HEK293 (cell line): Measurements from ENCODE around the gene PPP1R9B.
A peak's percentile ranks its signal among the peaks of the same experiment; 100 is the strongest.

Experiments used
- EGR2 ChIP-seq: fragments of 450-650 bp; formaldehyde crosslinking; IDR thresholded peaks from 2 replicates; pipeline ENCODE4 v1.5.1; 2016; ENCODE audit warnings: low read depth, missing biosample characterization, missing genetic modification characterization
- HOXC10 ChIP-seq: sonication (generic); formaldehyde crosslinking; IDR thresholded peaks from 2 replicates; pipeline ENCODE4 v1.8.1; 2023; ENCODE audit warnings: mild to moderate bottlenecking, missing genetic modification reagents
- KLF1 ChIP-seq: fragments of 450-650 bp; formaldehyde crosslinking; IDR thresholded peaks from 2 replicates; pipeline ENCODE4 v1.5.1; 2016; ENCODE audit warnings: missing biosample characterization, missing genetic modification characterization
- OVOL3 ChIP-seq: fragments of 450-650 bp; formaldehyde crosslinking; IDR thresholded peaks from 2 replicates; pipeline ENCODE4 v1.5.1; 2016; ENCODE audit warnings: missing biosample characterization, missing genetic modification characterization
- REPIN1 ChIP-seq: fragments of 450-650 bp; formaldehyde crosslinking; IDR thresholded peaks from 2 replicates; pipeline ENCODE4 v1.5.1; 2017; ENCODE audit warnings: missing biosample characterization, missing genetic modification characterization, low read depth
- SP2 ChIP-seq: fragments of 450-650 bp; formaldehyde crosslinking; IDR thresholded peaks from 2 replicates; pipeline ENCODE4 v1.5.1; 2016; ENCODE audit warnings: missing biosample characterization, missing genetic modification characterization
- WT1 ChIP-seq: fragments of 450-650 bp; formaldehyde crosslinking; IDR thresholded peaks from 2 replicates; pipeline ENCODE4 v1.5.1; 2016; ENCODE audit warnings: missing biosample characterization, missing genetic modification characterization
- ZFP69B ChIP-seq: fragments of 450-650 bp; formaldehyde crosslinking; IDR thresholded peaks from 2 replicates; pipeline ENCODE4 v1.5.1; 2016; ENCODE audit warnings: missing biosample characterization, missing genetic modification characterization
- ZNF10 ChIP-seq: fragments of 450-650 bp; formaldehyde crosslinking; IDR thresholded peaks from 2 replicates; pipeline ENCODE4 v1.5.1; 2017; ENCODE audit warnings: missing biosample characterization, missing genetic modification characterization
- ZNF138 ChIP-seq: fragments of 450-650 bp; formaldehyde crosslinking; IDR thresholded peaks from 2 replicates; pipeline ENCODE4 v1.5.1; 2016; ENCODE audit warnings: missing biosample characterization, missing genetic modification characterization, borderline replicate concordance
- ZNF169 ChIP-seq: fragments of 450-650 bp; formaldehyde crosslinking; IDR thresholded peaks from 2 replicates; pipeline ENCODE4 v1.5.1; 2016; ENCODE audit warnings: missing biosample characterization, missing genetic modification characterization
- ZNF174 ChIP-seq: fragments of 450-650 bp; formaldehyde crosslinking; IDR thresholded peaks from 2 replicates; pipeline ENCODE4 v1.5.0; 2017; ENCODE audit warnings: missing biosample characterization, mild to moderate bottlenecking, missing genetic modification characterization
- ZNF354C ChIP-seq: fragments of 450-650 bp; formaldehyde crosslinking; IDR thresholded peaks from 2 replicates; pipeline ENCODE4 v1.5.1; 2016; ENCODE audit warnings: missing biosample characterization, missing genetic modification characterization, low read depth, borderline replicate concordance
- ZNF37A ChIP-seq: fragments of 450-650 bp; IDR thresholded peaks from 2 replicates; pipeline ENCODE4 v1.5.1; 2018; ENCODE audit warnings: missing biosample characterization, missing genetic modification characterization
- ZNF404 ChIP-seq: fragments of 450-650 bp; formaldehyde crosslinking; IDR thresholded peaks from 2 replicates; pipeline ENCODE4 v1.5.1; 2017; ENCODE audit warnings: missing biosample characterization, missing genetic modification characterization
- ZNF473 ChIP-seq: fragments of 450-650 bp; formaldehyde crosslinking; IDR thresholded peaks from 2 replicates; pipeline ENCODE4 v1.5.1; 2017; ENCODE audit warnings: missing biosample characterization, missing genetic modification characterization
- ZNF529 ChIP-seq: fragments of 450-650 bp; formaldehyde crosslinking; IDR thresholded peaks from 2 replicates; pipeline ENCODE4 v1.5.1; 2017; ENCODE audit warnings: missing genetic modification characterization, missing biosample characterization; ENCODE audit not compliant: insufficient replicate concordance
- ZNF544 ChIP-seq: fragments of 450-650 bp; formaldehyde crosslinking; IDR thresholded peaks from 2 replicates; pipeline ENCODE4 v1.5.0; 2017; ENCODE audit warnings: missing biosample characterization, missing genetic modification characterization
- ZNF555 ChIP-seq: fragments of 450-650 bp; formaldehyde crosslinking; conservative IDR thresholded peaks from 2 replicates; pipeline ENCODE4 v1.5.1; 2017; ENCODE audit warnings: missing biosample characterization, mild to moderate bottlenecking, missing genetic modification characterization, inconsistent platforms
- ZNF768 ChIP-seq: fragments of 450-650 bp; formaldehyde crosslinking; IDR thresholded peaks from 2 replicates; pipeline ENCODE4 v1.5.1; 2018; ENCODE audit warnings: missing biosample characterization, mild to moderate bottlenecking, missing genetic modification characterization
- ZNF785 ChIP-seq: fragments of 450-650 bp; formaldehyde crosslinking; IDR thresholded peaks from 2 replicates; pipeline ENCODE4 v1.5.1; 2016; ENCODE audit warnings: missing biosample characterization, missing genetic modification characterization
- ZSCAN23 ChIP-seq: fragments of 450-650 bp; formaldehyde crosslinking; IDR thresholded peaks from 2 replicates; pipeline ENCODE4 v1.5.1; 2016; ENCODE audit warnings: missing biosample characterization, missing genetic modification characterization
- TF ChIP-seq, protein P1 (sequence below): fragments of 450-650 bp; formaldehyde crosslinking; conservative IDR thresholded peaks from 2 replicates; pipeline ENCODE4 v1.5.1; 2016; ENCODE audit warnings: low read depth, missing biosample characterization, missing genetic modification characterization
- TF ChIP-seq, protein P2 (sequence below): fragments of 450-650 bp; formaldehyde crosslinking; IDR thresholded peaks from 2 replicates; pipeline ENCODE4 v1.5.1; 2016; ENCODE audit warnings: missing biosample characterization, missing genetic modification characterization, low read depth
- TF ChIP-seq, protein P3 (sequence below): fragments of 450-650 bp; formaldehyde crosslinking; IDR thresholded peaks from 2 replicates; pipeline ENCODE4 v1.5.1; 2017; ENCODE audit warnings: missing biosample characterization, missing genetic modification characterization
- TF ChIP-seq, protein P4 (sequence below): fragments of 450-650 bp; formaldehyde crosslinking; IDR thresholded peaks from 2 replicates; pipeline ENCODE4 v1.5.1; 2016; ENCODE audit warnings: missing biosample characterization, missing genetic modification characterization
- TF ChIP-seq, protein P5 (sequence below): fragments of 450-650 bp; formaldehyde crosslinking; IDR thresholded peaks from 2 replicates; pipeline ENCODE4 v1.5.1; 2017; ENCODE audit warnings: missing biosample characterization, missing genetic modification characterization
- TF ChIP-seq, protein P6 (sequence below): fragments of 450-650 bp; formaldehyde crosslinking; IDR thresholded peaks from 2 replicates; pipeline ENCODE4 v1.5.1; 2016; ENCODE audit warnings: missing biosample characterization, missing genetic modification characterization

The PPP1R9B gene

DNA sequence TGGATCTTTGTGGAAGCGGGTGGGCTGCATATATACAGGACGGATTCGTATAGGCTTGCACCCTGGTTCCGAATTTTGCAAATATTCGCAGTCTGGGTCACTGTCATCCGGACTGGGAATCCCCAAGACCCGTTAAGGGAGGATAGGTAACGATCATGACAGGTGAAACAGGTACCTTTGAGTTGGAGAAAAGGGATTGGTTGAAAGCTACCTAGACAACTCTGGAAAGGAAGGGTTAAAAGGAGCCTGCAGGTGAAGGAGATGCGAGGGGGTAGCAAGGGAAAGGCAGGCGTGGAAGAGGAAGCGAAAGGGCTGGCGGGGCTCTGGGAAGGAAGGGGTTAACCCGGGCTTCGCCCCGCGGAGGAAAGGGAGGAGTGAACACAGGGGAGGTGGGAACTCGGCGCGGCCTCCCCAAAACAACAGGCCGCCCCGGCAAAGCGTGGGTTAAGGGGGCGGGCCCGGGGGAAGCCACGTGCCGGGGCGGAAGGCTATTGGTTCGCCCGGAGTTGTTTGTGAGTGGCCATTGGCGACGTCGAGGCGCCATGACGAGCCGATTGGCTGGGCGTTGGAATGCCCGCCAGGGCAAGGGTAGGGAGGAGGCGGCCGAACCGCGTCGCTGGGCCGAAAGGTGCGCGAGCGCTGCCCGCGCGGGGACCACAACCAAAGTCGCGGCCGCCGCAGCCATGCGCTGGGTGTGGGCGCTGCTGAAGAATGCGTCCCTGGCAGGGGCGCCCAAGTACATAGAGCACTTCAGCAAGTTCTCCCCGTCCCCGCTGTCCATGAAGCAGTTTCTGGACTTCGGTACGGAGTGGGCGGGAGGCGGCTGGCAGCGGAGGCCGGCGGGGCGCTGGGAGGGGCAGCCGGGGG is 55.5 kb downstream of the PPP1R9B start, which contains the start of gene PDK2 (continued):
- TF ChIP-seq ZNF10 (tag by site-specific recombination) (peak; percentile 46; the same call in 1 of the 2 replicates), KLF1 (peak; percentile 73), ZNF138 (no peak), ZNF768 (tag by site-specific recombination) (no peak), ZNF473 (no peak), SP2 (tag by site-specific recombination) (peak; percentile 100), HOXC10 (no peak), ZFP69B (tag by site-specific recombination) (peak; percentile 92), REPIN1 (tag by site-specific recombination) (no peak), ZNF169 (tag by site-specific recombination) (no peak), WT1 (tag by site-specific recombination) (peak; percentile 86), ZNF404 (tag by site-specific recombination) (no peak), ZSCAN23 (tag by site-specific recombination) (peak; percentile 59; the same call in 1 of the 2 replicates), OVOL3 (tag by site-specific recombination) (peak; percentile 6; the same call in 1 of the 2 replicates), ZNF354C (tag by site-specific recombination) (no peak), ZNF174 (no peak), ZNF529 (tag by site-specific recombination) (no peak), ZNF37A (tag by site-specific recombination) (no peak), ZNF555 (tag by site-specific recombination) (no peak), EGR2 (tag by site-specific recombination) (peak; percentile 94), ZNF785 (tag by site-specific recombination) (no peak), ZNF544 (tag by site-specific recombination) (no peak)
- TF ChIP-seq, protein P1, sequence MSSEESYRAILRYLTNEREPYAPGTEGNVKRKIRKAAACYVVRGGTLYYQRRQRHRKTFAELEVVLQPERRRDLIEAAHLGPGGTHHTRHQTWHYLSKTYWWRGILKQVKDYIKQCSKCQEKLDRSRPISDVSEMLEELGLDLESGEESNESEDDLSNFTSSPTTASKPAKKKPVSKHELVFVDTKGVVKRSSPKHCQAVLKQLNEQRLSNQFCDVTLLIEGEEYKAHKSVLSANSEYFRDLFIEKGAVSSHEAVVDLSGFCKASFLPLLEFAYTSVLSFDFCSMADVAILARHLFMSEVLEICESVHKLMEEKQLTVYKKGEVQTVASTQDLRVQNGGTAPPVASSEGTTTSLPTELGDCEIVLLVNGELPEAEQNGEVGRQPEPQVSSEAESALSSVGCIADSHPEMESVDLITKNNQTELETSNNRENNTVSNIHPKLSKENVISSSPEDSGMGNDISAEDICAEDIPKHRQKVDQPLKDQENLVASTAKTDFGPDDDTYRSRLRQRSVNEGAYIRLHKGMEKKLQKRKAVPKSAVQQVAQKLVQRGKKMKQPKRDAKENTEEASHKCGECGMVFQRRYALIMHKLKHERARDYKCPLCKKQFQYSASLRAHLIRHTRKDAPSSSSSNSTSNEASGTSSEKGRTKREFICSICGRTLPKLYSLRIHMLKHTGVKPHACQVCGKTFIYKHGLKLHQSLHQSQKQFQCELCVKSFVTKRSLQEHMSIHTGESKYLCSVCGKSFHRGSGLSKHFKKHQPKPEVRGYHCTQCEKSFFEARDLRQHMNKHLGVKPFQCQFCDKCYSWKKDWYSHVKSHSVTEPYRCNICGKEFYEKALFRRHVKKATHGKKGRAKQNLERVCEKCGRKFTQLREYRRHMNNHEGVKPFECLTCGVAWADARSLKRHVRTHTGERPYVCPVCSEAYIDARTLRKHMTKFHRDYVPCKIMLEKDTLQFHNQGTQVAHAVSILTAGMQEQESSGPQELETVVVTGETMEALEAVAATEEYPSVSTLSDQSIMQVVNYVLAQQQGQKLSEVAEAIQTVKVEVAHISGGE (tag by site-specific recombination): peak; percentile 68
- TF ChIP-seq, protein P2, sequence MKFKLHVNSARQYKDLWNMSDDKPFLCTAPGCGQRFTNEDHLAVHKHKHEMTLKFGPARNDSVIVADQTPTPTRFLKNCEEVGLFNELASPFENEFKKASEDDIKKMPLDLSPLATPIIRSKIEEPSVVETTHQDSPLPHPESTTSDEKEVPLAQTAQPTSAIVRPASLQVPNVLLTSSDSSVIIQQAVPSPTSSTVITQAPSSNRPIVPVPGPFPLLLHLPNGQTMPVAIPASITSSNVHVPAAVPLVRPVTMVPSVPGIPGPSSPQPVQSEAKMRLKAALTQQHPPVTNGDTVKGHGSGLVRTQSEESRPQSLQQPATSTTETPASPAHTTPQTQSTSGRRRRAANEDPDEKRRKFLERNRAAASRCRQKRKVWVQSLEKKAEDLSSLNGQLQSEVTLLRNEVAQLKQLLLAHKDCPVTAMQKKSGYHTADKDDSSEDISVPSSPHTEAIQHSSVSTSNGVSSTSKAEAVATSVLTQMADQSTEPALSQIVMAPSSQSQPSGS (tag by site-specific recombination): no peak
- TF ChIP-seq, protein P3, sequence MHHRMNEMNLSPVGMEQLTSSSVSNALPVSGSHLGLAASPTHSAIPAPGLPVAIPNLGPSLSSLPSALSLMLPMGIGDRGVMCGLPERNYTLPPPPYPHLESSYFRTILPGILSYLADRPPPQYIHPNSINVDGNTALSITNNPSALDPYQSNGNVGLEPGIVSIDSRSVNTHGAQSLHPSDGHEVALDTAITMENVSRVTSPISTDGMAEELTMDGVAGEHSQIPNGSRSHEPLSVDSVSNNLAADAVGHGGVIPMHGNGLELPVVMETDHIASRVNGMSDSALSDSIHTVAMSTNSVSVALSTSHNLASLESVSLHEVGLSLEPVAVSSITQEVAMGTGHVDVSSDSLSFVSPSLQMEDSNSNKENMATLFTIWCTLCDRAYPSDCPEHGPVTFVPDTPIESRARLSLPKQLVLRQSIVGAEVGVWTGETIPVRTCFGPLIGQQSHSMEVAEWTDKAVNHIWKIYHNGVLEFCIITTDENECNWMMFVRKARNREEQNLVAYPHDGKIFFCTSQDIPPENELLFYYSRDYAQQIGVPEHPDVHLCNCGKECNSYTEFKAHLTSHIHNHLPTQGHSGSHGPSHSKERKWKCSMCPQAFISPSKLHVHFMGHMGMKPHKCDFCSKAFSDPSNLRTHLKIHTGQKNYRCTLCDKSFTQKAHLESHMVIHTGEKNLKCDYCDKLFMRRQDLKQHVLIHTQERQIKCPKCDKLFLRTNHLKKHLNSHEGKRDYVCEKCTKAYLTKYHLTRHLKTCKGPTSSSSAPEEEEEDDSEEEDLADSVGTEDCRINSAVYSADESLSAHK (tag by site-specific recombination): peak; percentile 18
- TF ChIP-seq, protein P4, sequence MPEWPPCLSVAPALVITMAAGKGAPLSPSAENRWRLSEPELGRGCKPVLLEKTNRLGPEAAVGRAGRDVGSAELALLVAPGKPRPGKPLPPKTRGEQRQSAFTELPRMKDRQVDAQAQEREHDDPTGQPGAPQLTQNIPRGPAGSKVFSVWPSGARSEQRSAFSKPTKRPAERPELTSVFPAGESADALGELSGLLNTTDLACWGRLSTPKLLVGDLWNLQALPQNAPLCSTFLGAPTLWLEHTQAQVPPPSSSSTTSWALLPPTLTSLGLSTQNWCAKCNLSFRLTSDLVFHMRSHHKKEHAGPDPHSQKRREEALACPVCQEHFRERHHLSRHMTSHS (tag by site-specific recombination): no peak
- TF ChIP-seq, protein P5, sequence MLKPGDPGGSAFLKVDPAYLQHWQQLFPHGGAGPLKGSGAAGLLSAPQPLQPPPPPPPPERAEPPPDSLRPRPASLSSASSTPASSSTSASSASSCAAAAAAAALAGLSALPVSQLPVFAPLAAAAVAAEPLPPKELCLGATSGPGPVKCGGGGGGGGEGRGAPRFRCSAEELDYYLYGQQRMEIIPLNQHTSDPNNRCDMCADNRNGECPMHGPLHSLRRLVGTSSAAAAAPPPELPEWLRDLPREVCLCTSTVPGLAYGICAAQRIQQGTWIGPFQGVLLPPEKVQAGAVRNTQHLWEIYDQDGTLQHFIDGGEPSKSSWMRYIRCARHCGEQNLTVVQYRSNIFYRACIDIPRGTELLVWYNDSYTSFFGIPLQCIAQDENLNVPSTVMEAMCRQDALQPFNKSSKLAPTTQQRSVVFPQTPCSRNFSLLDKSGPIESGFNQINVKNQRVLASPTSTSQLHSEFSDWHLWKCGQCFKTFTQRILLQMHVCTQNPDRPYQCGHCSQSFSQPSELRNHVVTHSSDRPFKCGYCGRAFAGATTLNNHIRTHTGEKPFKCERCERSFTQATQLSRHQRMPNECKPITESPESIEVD (tag by site-specific recombination): no peak
- TF ChIP-seq, protein P6, sequence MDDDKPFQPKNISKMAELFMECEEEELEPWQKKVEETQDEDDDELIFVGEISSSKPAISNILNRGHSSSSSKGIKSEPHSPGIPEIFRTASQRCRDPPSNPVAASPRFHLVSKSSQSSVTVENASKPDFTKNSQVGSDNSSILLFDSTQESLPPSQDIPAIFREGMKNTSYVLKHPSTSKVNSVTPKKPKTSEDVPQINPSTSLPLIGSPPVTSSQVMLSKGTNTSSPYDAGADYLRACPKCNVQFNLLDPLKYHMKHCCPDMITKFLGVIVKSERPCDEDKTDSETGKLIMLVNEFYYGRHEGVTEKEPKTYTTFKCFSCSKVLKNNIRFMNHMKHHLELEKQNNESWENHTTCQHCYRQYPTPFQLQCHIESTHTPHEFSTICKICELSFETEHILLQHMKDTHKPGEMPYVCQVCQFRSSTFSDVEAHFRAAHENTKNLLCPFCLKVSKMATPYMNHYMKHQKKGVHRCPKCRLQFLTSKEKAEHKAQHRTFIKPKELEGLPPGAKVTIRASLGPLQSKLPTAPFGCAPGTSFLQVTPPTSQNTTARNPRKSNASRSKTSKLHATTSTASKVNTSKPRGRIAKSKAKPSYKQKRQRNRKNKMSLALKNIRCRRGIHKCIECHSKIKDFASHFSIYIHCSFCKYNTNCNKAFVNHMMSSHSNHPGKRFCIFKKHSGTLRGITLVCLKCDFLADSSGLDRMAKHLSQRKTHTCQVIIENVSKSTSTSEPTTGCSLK (tag by site-specific recombination): no peak
